ENCODE data around the gene COL28A1.

COL28A1 gene

GRCh38 chr7:7454000-7454399 is 81.7 kb downstream of the COL28A1 start:
- no peak overlapping the region for H3K4me3 ChIP-seq (ENCODE audit: low read depth in 1 of 2, low read length in 2 of 2)
- TF ChIP-seq EZH2 (IDR thresholded peaks at IDR 0.05; ENCODE audit: borderline replicate concordance, low read depth, low read length, severe bottlenecking) = no peak
- H3K9me3 ChIP-seq (ENCODE audit: insufficient read depth, low read length, severe bottlenecking) = no peaks in the 10 kb centered on the region
- H3K27ac ChIP-seq (ENCODE audit: low read length) = no peak overlapping the region
- H3K4me2 ChIP-seq (ENCODE audit: insufficient read depth, low read length) = no peak overlapping the region
- no peak overlapping the region for H2AFZ ChIP-seq (ENCODE audit: low read depth, low read length)
- DNase-seq (no peak), ATAC-seq (ENCODE audit: insufficient read depth, low read depth) (no peak)
- no peaks in the 10 kb centered on the region for H3K36me3 ChIP-seq (ENCODE audit: insufficient read depth, low read length)
- H3K27me3 ChIP-seq (ENCODE audit: insufficient read depth, low read length, poor library complexity) = no peaks in the 10 kb centered on the region
- H3K79me2 ChIP-seq (ENCODE audit: insufficient read depth, low read length) = no peaks in the 10 kb centered on the region
- H4K20me1 ChIP-seq (ENCODE audit: insufficient read depth, low read length) = no peaks in the 10 kb centered on the region
- no peaks in the 10 kb centered on the region for H3K4me1 ChIP-seq (ENCODE audit: insufficient read depth, low read length)
- no peak overlapping the region for H3K9ac ChIP-seq (ENCODE audit: low read depth, low read length)

GRCh38 chr7:7452652-7453051 is 83.0 kb downstream of the COL28A1 start:
- H3K4me2 ChIP-seq (ENCODE audit: insufficient read depth, low read length) = no peak overlapping the region
- DNase-seq (no peak), ATAC-seq (ENCODE audit: insufficient read depth, low read depth) (no peak)
- no peaks in the 10 kb centered on the region for H3K36me3 ChIP-seq (ENCODE audit: insufficient read depth, low read length)
- TF ChIP-seq CTCF (IDR thresholded peaks at IDR 0.05; ENCODE audit: borderline replicate concordance, extremely low read depth, low read length, poor library complexity, severe bottlenecking) (no peak), EZH2 (IDR thresholded peaks at IDR 0.05; ENCODE audit: borderline replicate concordance, low read depth, low read length, severe bottlenecking) (no peak)
- H3K9ac ChIP-seq (ENCODE audit: low read depth, low read length) = no peak overlapping the region
- no peaks in the 10 kb centered on the region for H3K79me2 ChIP-seq (ENCODE audit: insufficient read depth, low read length)
- no peaks in the 10 kb centered on the region for H4K20me1 ChIP-seq (ENCODE audit: insufficient read depth, low read length)
- no peak overlapping the region for H3K27ac ChIP-seq (ENCODE audit: low read length)
- H3K4me3 ChIP-seq (ENCODE audit: low read depth in 1 of 2, low read length in 2 of 2) = no peak overlapping the region
- no peak overlapping the region for H2AFZ ChIP-seq (ENCODE audit: low read depth, low read length)
- H3K9me3 ChIP-seq (ENCODE audit: insufficient read depth, low read length, severe bottlenecking) = peaks cover 7% of the 10 kb centered on the region
- no peaks in the 10 kb centered on the region for H3K4me1 ChIP-seq (ENCODE audit: insufficient read depth, low read length)
- H3K27me3 ChIP-seq (ENCODE audit: insufficient read depth, low read length, poor library complexity) = no peaks in the 10 kb centered on the region

GRCh38 chr7:7452119-7452518 is 83.6 kb downstream of the COL28A1 start:
- ATAC-seq (ENCODE audit: insufficient read depth, low read depth) (no peak), DNase-seq (no peak)
- no peaks in the 10 kb centered on the region for H4K20me1 ChIP-seq (ENCODE audit: insufficient read depth, low read length)
- no peak overlapping the region for H3K4me3 ChIP-seq (ENCODE audit: low read depth in 1 of 2, low read length in 2 of 2)
- H3K4me2 ChIP-seq (ENCODE audit: insufficient read depth, low read length) = no peak overlapping the region
- H2AFZ ChIP-seq (ENCODE audit: low read depth, low read length) = no peak overlapping the region
- peaks cover 10% of the 10 kb centered on the region for H3K9me3 ChIP-seq (ENCODE audit: insufficient read depth, low read length, severe bottlenecking)
- H3K36me3 ChIP-seq (ENCODE audit: insufficient read depth, low read length) = no peaks in the 10 kb centered on the region
- H3K4me1 ChIP-seq (ENCODE audit: insufficient read depth, low read length) = no peaks in the 10 kb centered on the region
- TF ChIP-seq CTCF (IDR thresholded peaks at IDR 0.05; ENCODE audit: borderline replicate concordance, extremely low read depth, low read length, poor library complexity, severe bottlenecking) = no peak
- TF ChIP-seq EZH2 (IDR thresholded peaks at IDR 0.05; ENCODE audit: borderline replicate concordance, low read depth, low read length, severe bottlenecking) = no peak
- no peak overlapping the region for H3K27ac ChIP-seq (ENCODE audit: low read length)
- no peaks in the 10 kb centered on the region for H3K27me3 ChIP-seq (ENCODE audit: insufficient read depth, low read length, poor library complexity)
- H3K79me2 ChIP-seq (ENCODE audit: insufficient read depth, low read length) = no peaks in the 10 kb centered on the region
- H3K9ac ChIP-seq (ENCODE audit: low read depth, low read length) = no peak overlapping the region

GRCh38 chr7:7449055-7449454 is 86.6 kb downstream of the COL28A1 start:
- no peak for TF ChIP-seq CTCF (IDR thresholded peaks at IDR 0.05; ENCODE audit: borderline replicate concordance, extremely low read depth, low read length, poor library complexity, severe bottlenecking)
- TF ChIP-seq EZH2 (IDR thresholded peaks at IDR 0.05; ENCODE audit: borderline replicate concordance, low read depth, low read length, severe bottlenecking) = no peak
- H3K4me2 ChIP-seq (ENCODE audit: insufficient read depth, low read length) = no peak overlapping the region
- no peaks in the 10 kb centered on the region for H3K4me1 ChIP-seq (ENCODE audit: insufficient read depth, low read length)
- ATAC-seq (ENCODE audit: insufficient read depth, low read depth) (no peak), DNase-seq (no peak)
- no peak overlapping the region for H3K9ac ChIP-seq (ENCODE audit: low read depth, low read length)
- no peaks in the 10 kb centered on the region for H4K20me1 ChIP-seq (ENCODE audit: insufficient read depth, low read length)
- H3K36me3 ChIP-seq (ENCODE audit: insufficient read depth, low read length) = no peaks in the 10 kb centered on the region
- H2AFZ ChIP-seq (ENCODE audit: low read depth, low read length) = no peak overlapping the region
- peaks cover 10% of the 10 kb centered on the region for H3K9me3 ChIP-seq (ENCODE audit: insufficient read depth, low read length, severe bottlenecking)
- H3K79me2 ChIP-seq (ENCODE audit: insufficient read depth, low read length) = no peaks in the 10 kb centered on the region
- no peak overlapping the region for H3K4me3 ChIP-seq (ENCODE audit: low read depth in 1 of 2, low read length in 2 of 2)
- H3K27ac ChIP-seq (ENCODE audit: low read length) = no peak overlapping the region
- no peaks in the 10 kb centered on the region for H3K27me3 ChIP-seq (ENCODE audit: insufficient read depth, low read length, poor library complexity)
